Immature natural killer cell (primary cell): ENCODE measurements around the gene VPREB3. TPM values are rescaled to one million over a fixed set of nuclear protein-coding genes. Genes with fewer than 3 reads are reported as not detected.

Experiments
- DNase-seq, 3 donors: peaks; one replicate each; pipeline ENCODE4 v3.0.0; 2022; ENCODE audit warnings: mixed read lengths in 1 of 3
- H3K27ac Mint-ChIP-seq, 6 donors: one replicate each; pipeline ENCODE4 v1.8.0; 2020; ENCODE audit warnings: mixed read lengths in 6 of 6, mild to moderate bottlenecking in 5 of 6, inconsistent platforms in 4 of 6, moderate library complexity in 3 of 6
- H3K27me3 Mint-ChIP-seq, 3 donors: one replicate each; pipeline ENCODE4 v1.8.0; 2020 to 2021; ENCODE audit warnings: low read depth in 3 of 3, mild to moderate bottlenecking in 3 of 3, mixed read lengths in 3 of 3, moderate library complexity in 3 of 3, inconsistent platforms in 1 of 3
- H3K36me3 Mint-ChIP-seq, 3 donors: one replicate each; pipeline ENCODE4 v1.8.0; 2020; ENCODE audit warnings: mixed read lengths in 3 of 3, inconsistent platforms in 2 of 3, mild to moderate bottlenecking in 2 of 3
- H3K4me1 Mint-ChIP-seq, 2 donors: one replicate each; pipeline ENCODE4 v1.8.0; 2020; ENCODE audit warnings: inconsistent platforms in 2 of 2, mild to moderate bottlenecking in 2 of 2, mixed read lengths in 2 of 2, moderate library complexity in 1 of 2
- H3K4me3 Mint-ChIP-seq, 5 donors: one replicate each; pipeline ENCODE4 v1.8.0; 2020; ENCODE audit warnings: mild to moderate bottlenecking in 5 of 5, mixed read lengths in 5 of 5, inconsistent platforms in 3 of 5, moderate library complexity in 3 of 5
- H3K9me3 Mint-ChIP-seq, 6 donors: one replicate each; pipeline ENCODE4 v1.8.0; 2020; ENCODE audit warnings: mild to moderate bottlenecking in 6 of 6, mixed read lengths in 6 of 6, inconsistent platforms in 4 of 6, moderate library complexity in 3 of 6
- polyA plus RNA-seq, 3 donors: library from polyadenylated mRNA; unstranded; fragments of 300-500 nt; fragmentation: Illumina TruSeq; gene quantifications; one replicate each; pipeline ENCODE4 v1.2.3, GENCODE V29; 2021

Gene VPREB3
- polyA plus RNA-seq, result 1 to 10 TPM in 1 of 3 donors, not detected in 2; 1.3 TPM

DNA sequence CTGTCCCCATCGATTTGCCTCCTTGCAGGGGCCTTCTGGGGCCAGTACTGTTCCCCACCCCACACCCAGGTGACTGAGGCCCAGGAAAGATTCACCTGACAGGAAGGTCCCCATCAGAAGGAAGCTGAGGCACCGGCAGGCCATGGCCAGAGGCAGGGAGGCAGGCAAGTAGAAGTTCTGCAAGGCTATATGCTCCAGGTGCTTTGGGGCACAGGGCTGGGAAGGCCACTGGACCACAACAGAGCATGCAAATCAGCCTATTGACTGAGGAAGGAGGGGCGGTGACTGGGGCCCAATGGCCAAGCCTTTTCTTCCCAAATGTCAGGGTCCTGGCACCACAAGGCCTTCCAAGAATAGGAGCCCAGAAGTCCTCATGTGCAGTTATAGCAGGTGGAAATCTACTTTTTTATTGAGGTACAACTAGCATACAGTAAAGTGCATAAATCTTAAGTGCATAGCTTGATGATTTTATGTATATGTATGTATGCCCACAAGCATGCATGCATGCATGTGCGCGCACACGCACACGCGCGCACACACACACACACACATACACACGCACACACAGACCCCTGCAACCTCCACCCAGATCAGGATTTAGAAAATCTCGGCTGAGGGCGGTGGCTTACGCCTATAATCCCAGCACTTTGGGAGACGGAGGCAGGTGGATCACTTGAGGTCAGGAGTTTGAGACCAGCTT, at the start of gene VPREB3:
Gene VPREB3 (minus strand): TSS at position 206 of the 700 bp plus-strand sequence. CDS start 62 bp downstream, at position 144.
- H3K36me3 Mint-ChIP-seq, result peaks cover 0 to 5% (median 0%) of the 10 kb centered on the region in 3 donors
- peak within 1 kb of the TSS in 1 of 6 donors; percentile 7 for H3K27ac Mint-ChIP-seq
- peaks cover 0 to 2% (median 0%) of the 10 kb centered on the region in 3 donors for H3K27me3 Mint-ChIP-seq
- peaks cover 14 to 18% of the 10 kb centered on the region in 2 donors for H3K4me1 Mint-ChIP-seq
- no peaks in the 10 kb centered on the region for H3K9me3 Mint-ChIP-seq
- no peak for DNase-seq
- H3K4me3 Mint-ChIP-seq, result no peak within 1 kb of the TSS

GRCh38 chr22:23803001-23803819, 49.0 kb upstream of the VPREB3 start:
- peak overlapping the region in 1 of 6 donors; percentile 50 for H3K27ac Mint-ChIP-seq
- no peaks in the 10 kb centered on the region for H3K9me3 Mint-ChIP-seq
- peaks cover 14 to 58% (median 31%) of the 10 kb centered on the region in 3 donors for H3K36me3 Mint-ChIP-seq
- no peak overlapping the region for H3K4me3 Mint-ChIP-seq
- H3K27me3 Mint-ChIP-seq, result peaks cover 0 to 5% (median 0%) of the 10 kb centered on the region in 3 donors
- no peak for DNase-seq
- H3K4me1 Mint-ChIP-seq, result no peaks in the 10 kb centered on the region

GRCh38 chr22:23801886-23802377, 47.7 kb upstream of the VPREB3 start:
- Mint-ChIP-seq H3K36me3 (peaks cover 11 to 51% (median 25%) of the 10 kb centered on the region in 3 donors), H3K27ac (peak overlapping the region in 1 of 6 donors; percentile 20), H3K9me3 (no peaks in the 10 kb centered on the region), H3K4me1 (peaks cover 0 to 1% of the 10 kb centered on the region in 2 donors), H3K27me3 (peaks cover 0 to 5% (median 2%) of the 10 kb centered on the region in 3 donors), H3K4me3 (no peak overlapping the region)
- no peak for DNase-seq

DNA sequence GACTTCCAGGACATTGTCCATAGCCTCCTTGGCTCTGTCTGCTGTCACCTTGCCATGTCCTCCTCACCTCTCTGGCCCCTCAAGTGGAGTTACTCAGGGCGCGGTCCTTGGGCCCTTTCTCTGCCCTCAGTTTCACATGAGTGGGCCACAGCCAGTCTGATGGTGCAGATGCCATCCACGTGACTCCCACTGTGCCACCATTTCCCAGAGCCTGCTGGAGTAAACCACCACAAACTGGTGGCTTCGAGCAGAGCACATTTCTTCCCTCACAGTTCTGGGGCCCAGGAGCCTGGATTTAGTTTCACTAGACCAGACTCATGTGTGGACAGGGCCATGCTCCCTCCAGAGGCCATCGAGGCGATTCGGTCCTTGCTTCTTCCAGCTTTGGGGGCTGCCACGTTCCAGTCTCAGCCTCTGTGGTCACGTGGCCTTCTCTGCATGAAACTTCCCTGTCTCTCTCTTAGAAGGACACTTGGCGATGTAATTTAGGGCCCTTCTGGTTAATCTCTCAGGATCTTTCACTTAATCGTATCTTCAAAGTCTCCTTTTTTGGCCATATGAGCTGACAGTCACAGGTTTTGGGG, 47.1 kb upstream of the VPREB3 start:
- Mint-ChIP-seq H3K27ac (no peak overlapping the region), H3K27me3 (peaks cover 0 to 5% (median 2%) of the 10 kb centered on the region in 3 donors), H3K4me3 (no peak overlapping the region), H3K36me3 (peaks cover 11 to 54% (median 27%) of the 10 kb centered on the region in 3 donors), H3K4me1 (peaks cover 0 to 1% of the 10 kb centered on the region in 2 donors), H3K9me3 (no peaks in the 10 kb centered on the region)
- no peak for DNase-seq

GRCh38 chr22:23800297-23801237, 46.3 kb upstream of the VPREB3 start:
- Mint-ChIP-seq H3K27me3 (peaks cover 0 to 3% (median 2%) of the 10 kb centered on the region in 3 donors), H3K4me3 (no peak overlapping the region), H3K4me1 (peaks cover 0 to 1% of the 10 kb centered on the region in 2 donors), H3K9me3 (no peaks in the 10 kb centered on the region), H3K27ac (no peak overlapping the region), H3K36me3 (peaks cover 7 to 54% (median 27%) of the 10 kb centered on the region in 3 donors)
- DNase-seq, result no peak

DNA sequence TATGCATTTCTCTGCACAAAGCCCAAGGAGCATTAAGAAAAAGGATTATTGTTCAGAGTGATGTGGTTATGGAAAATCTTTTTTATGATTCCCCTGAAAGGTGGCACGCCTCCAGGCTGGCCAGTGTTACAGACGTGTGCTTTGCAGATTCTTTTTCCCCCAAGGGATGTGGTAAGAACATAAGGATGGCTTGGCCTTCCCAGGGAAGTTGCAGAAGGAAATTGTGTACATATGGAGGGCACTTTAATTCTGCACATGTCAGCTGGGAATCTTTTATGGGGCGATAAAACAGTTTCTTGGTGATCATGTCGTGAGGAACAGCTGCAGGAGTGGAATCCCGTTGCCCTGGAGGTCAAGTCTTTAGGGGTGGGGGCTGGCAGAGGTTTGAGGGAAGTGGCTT, 42.2 kb upstream of the VPREB3 start:
- peaks cover 0 to 28% (median 17%) of the 10 kb centered on the region in 3 donors for H3K36me3 Mint-ChIP-seq
- H3K4me3 Mint-ChIP-seq, result no peak overlapping the region
- no peaks in the 10 kb centered on the region for H3K9me3 Mint-ChIP-seq
- no peak overlapping the region for H3K27ac Mint-ChIP-seq
- H3K4me1 Mint-ChIP-seq, result peaks cover 15 to 19% of the 10 kb centered on the region in 2 donors
- no peak for DNase-seq
- peaks cover 0 to 5% (median under 1%) of the 10 kb centered on the region in 3 donors for H3K27me3 Mint-ChIP-seq

DNA sequence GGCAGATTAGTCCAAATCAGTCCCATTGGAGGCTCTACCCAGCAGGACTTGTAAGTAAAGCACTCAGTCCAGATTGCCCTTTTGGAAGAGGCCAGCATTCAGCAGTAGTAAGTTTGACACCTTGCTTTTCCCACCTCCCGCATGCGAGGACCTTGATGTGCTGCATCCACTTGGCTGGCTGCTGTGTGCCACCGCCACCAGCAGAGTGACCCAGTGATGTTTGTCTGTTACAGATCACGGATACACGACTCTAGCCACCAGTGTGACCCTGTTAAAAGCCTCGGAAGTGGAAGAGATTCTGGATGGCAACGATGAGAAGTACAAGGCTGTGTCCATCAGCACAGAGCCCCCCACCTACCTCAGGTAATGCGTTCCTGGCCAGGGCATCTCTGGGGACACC, 39.1 kb upstream of the VPREB3 start:
- H3K27ac Mint-ChIP-seq, result no peak overlapping the region
- H3K9me3 Mint-ChIP-seq, result no peaks in the 10 kb centered on the region
- no peak for DNase-seq
- H3K27me3 Mint-ChIP-seq, result peaks cover 0 to 5% (median 0%) of the 10 kb centered on the region in 3 donors
- H3K4me3 Mint-ChIP-seq, result no peak overlapping the region
- peaks cover 27 to 35% of the 10 kb centered on the region in 2 donors for H3K4me1 Mint-ChIP-seq
- peaks cover 0 to 17% (median 10%) of the 10 kb centered on the region in 3 donors for H3K36me3 Mint-ChIP-seq

- H3K36me3 Mint-ChIP-seq, result peaks cover 0 to 17% (median 10%) of the 10 kb centered on the region in 3 donors
- DNase-seq, result no peak
- peak overlapping the region in 1 of 6 donors; percentile 60 for H3K27ac Mint-ChIP-seq
- peaks cover 0 to 3% (median 0%) of the 10 kb centered on the region in 3 donors for H3K27me3 Mint-ChIP-seq
- no peak overlapping the region for H3K4me3 Mint-ChIP-seq
- H3K4me1 Mint-ChIP-seq, result peaks cover 35 to 44% of the 10 kb centered on the region in 2 donors
- no peaks in the 10 kb centered on the region for H3K9me3 Mint-ChIP-seq
Measured at GRCh38 chr22:23791738-23792645, 37.8 kb upstream of the VPREB3 start.

DNA sequence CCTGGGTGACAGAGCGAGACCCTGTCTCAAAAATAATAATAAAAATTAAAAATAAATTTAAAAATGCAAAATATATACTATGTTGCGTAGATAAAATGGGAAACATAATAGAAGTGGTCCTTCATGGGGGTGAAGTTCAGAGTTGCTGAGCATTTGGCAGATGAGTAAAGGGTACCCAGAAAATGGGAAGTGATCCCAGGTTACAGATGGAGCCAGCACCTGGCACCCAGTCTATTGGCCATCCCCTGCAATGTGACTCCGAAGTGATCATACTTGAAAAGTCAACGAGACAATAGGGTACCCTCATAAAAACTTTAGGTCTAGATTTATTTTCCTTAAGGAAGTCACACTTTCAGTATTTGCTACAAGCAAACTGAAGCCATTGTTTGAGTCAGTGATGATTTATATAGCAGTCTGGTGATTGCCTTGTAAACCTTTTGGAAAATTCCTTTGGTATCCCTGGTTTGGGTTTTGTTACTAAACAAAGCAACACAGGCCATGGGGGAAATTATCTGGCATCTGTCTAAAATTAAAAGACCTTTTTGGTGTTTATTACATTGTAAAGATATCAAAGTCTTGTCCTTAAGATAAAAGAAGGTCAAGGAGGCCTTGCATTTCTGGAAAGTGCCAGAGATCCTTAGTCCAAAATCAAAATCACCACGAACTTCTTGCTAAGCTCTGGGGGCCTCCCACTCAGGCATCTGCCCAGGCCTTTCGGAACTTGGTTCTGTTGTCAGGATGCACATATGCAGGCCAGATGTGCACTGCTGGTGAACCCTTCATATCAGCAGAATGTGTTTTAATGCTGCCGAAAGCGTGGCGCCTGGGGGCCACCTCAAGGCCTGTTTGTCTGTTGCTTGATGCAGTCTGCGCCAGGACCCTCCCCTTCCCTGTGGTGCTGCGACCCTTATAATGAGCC, 36.9 kb upstream of the VPREB3 start:
- no peak for DNase-seq
- peaks cover 0 to 3% (median 0%) of the 10 kb centered on the region in 3 donors for H3K27me3 Mint-ChIP-seq
- no peak overlapping the region for H3K27ac Mint-ChIP-seq
- peaks cover 0 to 10% (median 5%) of the 10 kb centered on the region in 3 donors for H3K36me3 Mint-ChIP-seq
- no peak overlapping the region for H3K4me3 Mint-ChIP-seq
- peaks cover 42 to 52% of the 10 kb centered on the region in 2 donors for H3K4me1 Mint-ChIP-seq
- H3K9me3 Mint-ChIP-seq, result no peaks in the 10 kb centered on the region

- peaks cover 0 to 3% (median 0%) of the 10 kb centered on the region in 3 donors for H3K27me3 Mint-ChIP-seq
- peak overlapping the region in 2 of 5 donors; percentile 10 to 25 for H3K4me3 Mint-ChIP-seq
- no peak for DNase-seq
- H3K27ac Mint-ChIP-seq, result peak overlapping the region in 5 of 6 donors; percentile 3 to 41 (median 36)
- H3K9me3 Mint-ChIP-seq, result no peaks in the 10 kb centered on the region
- peaks cover 0 to 8% (median 3%) of the 10 kb centered on the region in 3 donors for H3K36me3 Mint-ChIP-seq
- peaks cover 44 to 54% of the 10 kb centered on the region in 2 donors for H3K4me1 Mint-ChIP-seq
Measured at GRCh38 chr22:23789638-23790037, 35.4 kb upstream of the VPREB3 start.

- Mint-ChIP-seq H3K9me3 (no peaks in the 10 kb centered on the region), H3K4me1 (peaks cover 49 to 59% of the 10 kb centered on the region in 2 donors), H3K27ac (peak overlapping the region in 3 of 6 donors; percentile 28 to 37 (median 36))
Measured at GRCh38 chr22:23789121-23789520, 34.9 kb upstream of the VPREB3 start.

More at GRCh38 chr22:23789121-23789520, 34.9 kb upstream of the VPREB3 start:
- Mint-ChIP-seq H3K27me3 (peaks cover 0 to 3% (median 0%) of the 10 kb centered on the region in 3 donors), H3K4me3 (peak overlapping the region in 2 of 5 donors; percentile 10 to 90), H3K36me3 (peaks cover 0 to 8% (median 3%) of the 10 kb centered on the region in 3 donors)
- DNase-seq, result no peak
